ENCODE results near the gene OR5C1.

- TF ChIP-seq, protein P1, sequence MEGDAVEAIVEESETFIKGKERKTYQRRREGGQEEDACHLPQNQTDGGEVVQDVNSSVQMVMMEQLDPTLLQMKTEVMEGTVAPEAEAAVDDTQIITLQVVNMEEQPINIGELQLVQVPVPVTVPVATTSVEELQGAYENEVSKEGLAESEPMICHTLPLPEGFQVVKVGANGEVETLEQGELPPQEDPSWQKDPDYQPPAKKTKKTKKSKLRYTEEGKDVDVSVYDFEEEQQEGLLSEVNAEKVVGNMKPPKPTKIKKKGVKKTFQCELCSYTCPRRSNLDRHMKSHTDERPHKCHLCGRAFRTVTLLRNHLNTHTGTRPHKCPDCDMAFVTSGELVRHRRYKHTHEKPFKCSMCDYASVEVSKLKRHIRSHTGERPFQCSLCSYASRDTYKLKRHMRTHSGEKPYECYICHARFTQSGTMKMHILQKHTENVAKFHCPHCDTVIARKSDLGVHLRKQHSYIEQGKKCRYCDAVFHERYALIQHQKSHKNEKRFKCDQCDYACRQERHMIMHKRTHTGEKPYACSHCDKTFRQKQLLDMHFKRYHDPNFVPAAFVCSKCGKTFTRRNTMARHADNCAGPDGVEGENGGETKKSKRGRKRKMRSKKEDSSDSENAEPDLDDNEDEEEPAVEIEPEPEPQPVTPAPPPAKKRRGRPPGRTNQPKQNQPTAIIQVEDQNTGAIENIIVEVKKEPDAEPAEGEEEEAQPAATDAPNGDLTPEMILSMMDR (IDR thresholded peaks at IDR 0.05; ENCODE audit: poor library complexity): no peak
- TF ChIP-seq EZH2phosphoT487 (IDR thresholded peaks at IDR 0.05; ENCODE audit: low read depth, severe bottlenecking, unreplicated experiment): no peak
Observed at GRCh38 chr9:122812736-122813135, 24.0 kb downstream of the OR5C1 start.

Measured in hepatocyte (in vitro differentiated cells).